Panc1 (cell line): ENCODE results near the gene HIPK4. TPM values are rescaled to one million over a fixed set of nuclear protein-coding genes. Genes with fewer than 3 reads are reported as not detected.

Experiments
- ATAC-seq: fragments of 200-7000 bp; cut with Tn5 transposase; 2 replicates; pipeline ENCODE4 v1.9.1; 2020; ENCODE audit warnings: mild to moderate bottlenecking, moderate library complexity
- BruUV-seq: library from RNA; stranded (reverse); fragments of 400-500 nt; replicated peaks from 2 replicates; lab custom pipeline; 2021; lab: Mats Ljungman, UMichigan
- CTCF ChIA-PET: fragments of 300-600 bp; sonication (Branson Sonifier 250); formaldehyde crosslinking; loops from one replicate; lab custom pipeline; 2022; ENCODE audit warnings: antibody characterized with exemption; lab: Charles Lee
- POLR2A ChIA-PET: fragments of 300-600 bp; sonication (Branson Sonifier 250); formaldehyde crosslinking; loops from one replicate; lab custom pipeline; 2022; ENCODE audit warnings: antibody characterized with exemption; lab: Charles Lee
- DNase-seq: peaks from one replicate; pipeline ENCODE4 v3.0.0-alpha.2; 2010; ENCODE audit warnings: low read depth, low spot score
- H3K27ac ChIP-seq: 2 replicates; pipeline ENCODE4 v1.5.1; 2011; ENCODE audit warnings: mild to moderate bottlenecking, low read length, inconsistent platforms
- H3K27me3 ChIP-seq: fragments of 200-500 bp; sonication (Bioruptor generic); 2 replicates; pipeline ENCODE4 v1.6.0; 2014; ENCODE audit warnings: low read length, inconsistent platforms; ENCODE audit not compliant: control insufficient read depth, insufficient read depth
- H3K36me3 ChIP-seq: fragments of 200-500 bp; sonication (Bioruptor generic); 2 replicates; pipeline ENCODE4 v1.5.1; 2014; ENCODE audit warnings: inconsistent platforms, mild to moderate bottlenecking, low read length, moderate library complexity; ENCODE audit not compliant: control insufficient read depth, insufficient read depth
- H3K4me1 ChIP-seq: 2 replicates; pipeline ENCODE4 v1.5.1; 2011; ENCODE audit warnings: inconsistent platforms, mild to moderate bottlenecking, low read length, moderate library complexity; ENCODE audit not compliant: control insufficient read depth, insufficient read depth
- H3K4me3 ChIP-seq, 2 experiments: 2 replicates each; pipeline ENCODE4 v1.5.1; 2011 to 2012; ENCODE audit warnings: low read depth in 2 of 2, low read length in 2 of 2, mild to moderate bottlenecking in 2 of 2, inconsistent platforms in 1 of 2, moderate library complexity in 1 of 2
- H3K9me3 ChIP-seq: fragments of 200-500 bp; sonication (Bioruptor generic); 2 replicates; pipeline ENCODE4 v1.5.1; 2014; ENCODE audit warnings: low read depth, mild to moderate bottlenecking, inconsistent platforms, low read length, moderate library complexity; ENCODE audit not compliant: control insufficient read depth, insufficient read depth
- CTCF ChIP-seq: fragments of 450-650 bp; IDR thresholded peaks from 2 replicates; pipeline ENCODE4 v1.5.1; 2017; ENCODE audit warnings: mild to moderate bottlenecking
- POLR2AphosphoS5 ChIP-seq: IDR thresholded peaks from 2 replicates; pipeline ENCODE4 v1.6.1; 2012; ENCODE audit warnings: mild to moderate bottlenecking, low read depth, low read length, moderate library complexity
- SIN3A ChIP-seq: IDR thresholded peaks from 2 replicates; pipeline ENCODE4 v1.6.1; 2012; ENCODE audit warnings: low read depth, mild to moderate bottlenecking, low read length, moderate library complexity, borderline replicate concordance; ENCODE audit not compliant: insufficient read depth
- TCF7L2 ChIP-seq: IDR thresholded peaks from 2 replicates; pipeline ENCODE4 v1.6.1; 2011; ENCODE audit warnings: mild to moderate bottlenecking, low read depth, low read length, inconsistent platforms
- in situ Hi-C: cut with HindIII; loops from 2 replicates; pipeline ENCODE4 v1.10.0; 2016; ENCODE audit warnings: low sequenced_read_pairs, low pct_unique_long_range_greater_than_20kb
- intact Hi-C: fragments of 100-400 bp; cut with micrococcal nuclease; formaldehyde crosslinking; loops from one replicate; pipeline ENCODE4 v1.10.0; 2022; ENCODE audit not compliant: unreplicated experiment
- total RNA-seq: library from RNA; stranded (reverse); gene quantifications from one replicate; pipeline ENCODE4 v1.2.1, GENCODE V29; 2021; ENCODE audit not compliant: unreplicated experiment
- TF ChIP-seq, protein P1 (sequence below), 2 experiments: IDR thresholded peaks; 2 replicates each; pipeline ENCODE4 v1.6.1; 2011 to 2012; ENCODE audit warnings: low read depth in 2 of 2, control low read depth in 1 of 2, low read length in 1 of 2, mild to moderate bottlenecking in 1 of 2, moderate library complexity in 1 of 2; ENCODE audit not compliant: insufficient read depth in 1 of 2

HIPK4 gene
- total RNA-seq, 1 experiment from 2014 or later, result 0.13 TPM

GRCh38 chr19:40344422-40344821, 45.6 kb downstream of the HIPK4 start:
- Histone ChIP-seq H3K36me3 (no peaks in the 10 kb centered on the region; the same call in 1 of the 2 replicates), H3K4me3 (no peak overlapping the region), H3K9me3 (no peaks in the 10 kb centered on the region), H3K4me1 (peaks cover 3% of the 10 kb centered on the region; the same call in 1 of the 2 replicates), H3K27me3 (no peaks in the 10 kb centered on the region), H3K27ac (no peak overlapping the region)
- TF ChIP-seq SIN3A (no peak), POLR2AphosphoS5 (no peak), TCF7L2 (no peak), CTCF (no peak)
- TF ChIP-seq, protein P1, sequence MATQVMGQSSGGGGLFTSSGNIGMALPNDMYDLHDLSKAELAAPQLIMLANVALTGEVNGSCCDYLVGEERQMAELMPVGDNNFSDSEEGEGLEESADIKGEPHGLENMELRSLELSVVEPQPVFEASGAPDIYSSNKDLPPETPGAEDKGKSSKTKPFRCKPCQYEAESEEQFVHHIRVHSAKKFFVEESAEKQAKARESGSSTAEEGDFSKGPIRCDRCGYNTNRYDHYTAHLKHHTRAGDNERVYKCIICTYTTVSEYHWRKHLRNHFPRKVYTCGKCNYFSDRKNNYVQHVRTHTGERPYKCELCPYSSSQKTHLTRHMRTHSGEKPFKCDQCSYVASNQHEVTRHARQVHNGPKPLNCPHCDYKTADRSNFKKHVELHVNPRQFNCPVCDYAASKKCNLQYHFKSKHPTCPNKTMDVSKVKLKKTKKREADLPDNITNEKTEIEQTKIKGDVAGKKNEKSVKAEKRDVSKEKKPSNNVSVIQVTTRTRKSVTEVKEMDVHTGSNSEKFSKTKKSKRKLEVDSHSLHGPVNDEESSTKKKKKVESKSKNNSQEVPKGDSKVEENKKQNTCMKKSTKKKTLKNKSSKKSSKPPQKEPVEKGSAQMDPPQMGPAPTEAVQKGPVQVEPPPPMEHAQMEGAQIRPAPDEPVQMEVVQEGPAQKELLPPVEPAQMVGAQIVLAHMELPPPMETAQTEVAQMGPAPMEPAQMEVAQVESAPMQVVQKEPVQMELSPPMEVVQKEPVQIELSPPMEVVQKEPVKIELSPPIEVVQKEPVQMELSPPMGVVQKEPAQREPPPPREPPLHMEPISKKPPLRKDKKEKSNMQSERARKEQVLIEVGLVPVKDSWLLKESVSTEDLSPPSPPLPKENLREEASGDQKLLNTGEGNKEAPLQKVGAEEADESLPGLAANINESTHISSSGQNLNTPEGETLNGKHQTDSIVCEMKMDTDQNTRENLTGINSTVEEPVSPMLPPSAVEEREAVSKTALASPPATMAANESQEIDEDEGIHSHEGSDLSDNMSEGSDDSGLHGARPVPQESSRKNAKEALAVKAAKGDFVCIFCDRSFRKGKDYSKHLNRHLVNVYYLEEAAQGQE (IDR thresholded peaks at IDR 0.05; ENCODE audit: insufficient read depth in 1 of 2, low read depth in 2 of 2, low read length in 1 of 2), result no peak
- CTCF ChIA-PET, result no interaction called here
- POLR2A ChIA-PET, result no interaction called here
- in situ Hi-C loops (loop anchor here (5.0 to 25.0 kb wide), 5 partner anchors 42 to 1682 kb away; no protein-coding TSS in a partner anchor), intact Hi-C loops (no loop called here)
- no TSS peak for BruUV-seq
- ATAC-seq (no peak), DNase-seq (no peak)

DNA sequence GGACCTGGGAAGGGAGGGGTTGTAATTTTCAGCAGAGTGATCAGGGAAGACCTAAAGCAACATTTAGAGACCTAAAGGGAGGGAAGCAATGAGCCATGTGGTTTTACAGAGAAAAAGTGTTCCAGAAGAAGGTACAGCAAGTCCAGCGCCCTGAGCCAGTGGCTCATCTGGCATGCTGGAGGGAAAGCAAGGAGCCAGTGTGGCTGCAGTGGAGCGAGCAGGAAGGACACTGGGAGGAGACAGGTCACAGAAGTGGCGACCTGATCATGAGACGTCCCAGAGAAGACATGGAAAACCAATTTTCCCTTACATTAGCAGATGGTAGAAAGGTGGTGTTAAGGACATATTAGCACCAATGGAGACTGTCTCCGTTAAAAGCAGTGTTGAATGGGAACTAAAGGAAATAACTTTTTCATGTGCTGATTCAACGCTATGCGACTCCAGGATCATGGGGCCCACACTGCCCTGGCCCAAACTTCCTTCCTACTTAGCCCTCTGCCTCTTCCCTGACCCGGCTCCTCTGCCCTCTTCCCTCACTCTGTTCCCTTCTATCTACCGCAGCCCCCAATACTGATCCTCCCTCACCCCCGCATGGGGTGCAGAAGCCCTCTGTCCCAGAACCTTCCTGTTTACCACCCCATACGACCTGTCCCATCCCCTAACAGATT, 47.2 kb downstream of the HIPK4 start:
- ATAC-seq (peak; percentile 58), DNase-seq (no peak)
- no peaks in the 10 kb centered on the region for H3K4me1 ChIP-seq
- TF ChIP-seq CTCF (no peak), SIN3A (no peak)
- intact Hi-C loops, result no loop called here
- POLR2A ChIA-PET, result no interaction called here
- no peaks in the 10 kb centered on the region for H3K9me3 ChIP-seq
- no peak overlapping the region for H3K4me3 ChIP-seq
- in situ Hi-C loops, result loop anchor here (5.0 to 25.0 kb wide), 5 partner anchors 40 to 1680 kb away; no protein-coding TSS in a partner anchor
- no peak overlapping the region for H3K27ac ChIP-seq
- H3K27me3 ChIP-seq, result peaks cover 2% of the 10 kb centered on the region; the same call in 1 of the 2 replicates
- no TSS peak for BruUV-seq
- CTCF ChIA-PET, result interaction anchor here (26.0 kb wide), 1 partner anchor 36 kb away, joined by 498 read pairs; no protein-coding TSS in a partner anchor
- H3K36me3 ChIP-seq, result no peaks in the 10 kb centered on the region
